Choroid plexus epithelial cell (primary cell): ENCODE data around the gene CREB3L2.

Experiments
- DNase-seq: peaks from one replicate; pipeline ENCODE4 v3.0.0-alpha.2; 2010; ENCODE audit warnings: low read depth
- H3K4me3 ChIP-seq: 2 replicates; pipeline ENCODE4 v1.5.1; 2011; ENCODE audit warnings: low read depth, mild to moderate bottlenecking, control low read depth, low read length, moderate library complexity
- CTCF ChIP-seq: conservative IDR thresholded peaks from 2 replicates; pipeline ENCODE4 v1.5.1; 2011; ENCODE audit warnings: low read depth, mild to moderate bottlenecking, control low read depth, inconsistent platforms, low read length, moderate library complexity

The CREB3L2 gene

GRCh38 chr7:137998250-137998649 is 3.6 kb downstream of the CREB3L2 start:
- DNase-seq, result peak; percentile 55
- no peak for TF ChIP-seq CTCF
- H3K4me3 ChIP-seq, result peak overlapping the region; percentile 82

GRCh38 chr7:137996871-137997270 is 5.0 kb downstream of the CREB3L2 start:
- no peak for DNase-seq
- TF ChIP-seq CTCF, result no peak
- H3K4me3 ChIP-seq, result no peak overlapping the region

GRCh38 chr7:137996386-137996851 is 5.5 kb downstream of the CREB3L2 start:
- DNase-seq, result peak; percentile 97
- no peak for TF ChIP-seq CTCF
- no peak overlapping the region for H3K4me3 ChIP-seq

GRCh38 chr7:137994216-137994615 is 7.7 kb downstream of the CREB3L2 start:
- H3K4me3 ChIP-seq, result no peak overlapping the region
- DNase-seq, result no peak
- no peak for TF ChIP-seq CTCF

- H3K4me3 ChIP-seq, result no peak overlapping the region
- DNase-seq, result no peak
- no peak for TF ChIP-seq CTCF
Measured at GRCh38 chr7:137993395-137993743, 8.5 kb downstream of the CREB3L2 start.

- H3K4me3 ChIP-seq, result no peak overlapping the region
- TF ChIP-seq CTCF, result no peak
Measured at GRCh38 chr7:137992550-137993394, 9.1 kb downstream of the CREB3L2 start.

GRCh38 chr7:137992104-137992549 is 9.8 kb downstream of the CREB3L2 start:
- H3K4me3 ChIP-seq, result peak overlapping the region; percentile 0
- peak; percentile 95 for DNase-seq
- no peak for TF ChIP-seq CTCF

More at GRCh38 chr7:137992550-137993394, 9.1 kb downstream of the CREB3L2 start:
- peak; percentile 99 for DNase-seq
